ENCODE data around the gene PATZ1.

- TF ChIP-seq CTCF (conservative IDR thresholded peaks at IDR 0.05; ENCODE audit: low read depth, low read length), result no peak
- TF ChIP-seq EZH2 (IDR thresholded peaks at IDR 0.05; ENCODE audit: low read length, unreplicated experiment), result no peak
- no peak for TF ChIP-seq EZH2phosphoT487 (IDR thresholded peaks at IDR 0.05; ENCODE audit: borderline replicate concordance, low read length)
Observed at GRCh38 chr22:31367426-31367825, 21.3 kb upstream of the PATZ1 start.

Data from PC-3 (cell line).